ENCODE measurements around the gene VMA21.

VMA21 gene

GRCh38 chrX:151396825-151397740 is at the start of gene VMA21:
Gene VMA21, plus strand, starts transcription at chrX:151397206. Its CDS starts 103 bp downstream, at chrX:151397309.
- H3K36me3 ChIP-seq (ENCODE audit: insufficient read depth, low read length): no peaks in the 10 kb centered on the region
- TF ChIP-seq FOXP2 (optimal IDR thresholded peaks at IDR 0.05; ENCODE audit: control extremely low read depth, extremely low read length, insufficient read depth) (no peak), POLR2AphosphoS5 (IDR thresholded peaks at IDR 0.05; ENCODE audit: borderline replicate concordance, low read depth, low read length) (peak; percentile 81)
- H3K4me3 ChIP-seq: peak within 1 kb of the TSS; percentile 80
- H3K9me3 ChIP-seq (ENCODE audit: low read depth, low read length): no peaks in the 10 kb centered on the region
- H3K9ac ChIP-seq (ENCODE audit: insufficient read length): peak within 1 kb of the TSS; percentile 94
- H3K27ac ChIP-seq: peak within 1 kb of the TSS; percentile 83
- DNase-seq (ENCODE audit: low read depth, low spot score): no peak

- TF ChIP-seq FOXP2 (optimal IDR thresholded peaks at IDR 0.05; ENCODE audit: control extremely low read depth, extremely low read length, insufficient read depth) (no peak), POLR2AphosphoS5 (IDR thresholded peaks at IDR 0.05; ENCODE audit: borderline replicate concordance, low read depth, low read length) (no peak), EZH2 (IDR thresholded peaks at IDR 0.05) (no peak)
- H3K9ac ChIP-seq (ENCODE audit: insufficient read length): no peak overlapping the region
- no peak overlapping the region for H3K27ac ChIP-seq
- no peak overlapping the region for H3K4me3 ChIP-seq
- no peaks in the 10 kb centered on the region for H3K9me3 ChIP-seq (ENCODE audit: low read depth, low read length)
- no peaks in the 10 kb centered on the region for H3K36me3 ChIP-seq (ENCODE audit: insufficient read depth, low read length)
- DNase-seq (ENCODE audit: low read depth, low spot score): no peak
These were observed 37.7 kb upstream of the VMA21 start for GRCh38 chrX:151359341-151359740.

GRCh38 chrX:151359931-151360871 is 36.8 kb upstream of the VMA21 start:
- Histone ChIP-seq H3K9me3 (ENCODE audit: low read depth, low read length) (no peaks in the 10 kb centered on the region), H3K9ac (ENCODE audit: insufficient read length) (no peak overlapping the region), H3K27ac (no peak overlapping the region), H3K4me3 (no peak overlapping the region), H3K36me3 (ENCODE audit: insufficient read depth, low read length) (no peaks in the 10 kb centered on the region)
- TF ChIP-seq FOXP2 (optimal IDR thresholded peaks at IDR 0.05; ENCODE audit: control extremely low read depth, extremely low read length, insufficient read depth): no peak
- no peak for TF ChIP-seq EZH2 (IDR thresholded peaks at IDR 0.05)
- TF ChIP-seq POLR2AphosphoS5 (IDR thresholded peaks at IDR 0.05; ENCODE audit: borderline replicate concordance, low read depth, low read length): no peak
- no peak for DNase-seq (ENCODE audit: low read depth, low spot score)

GRCh38 chrX:151363316-151363715 is 33.7 kb upstream of the VMA21 start:
- no peak for DNase-seq (ENCODE audit: low read depth, low spot score)
- no peak overlapping the region for H3K9ac ChIP-seq (ENCODE audit: insufficient read length)
- TF ChIP-seq FOXP2 (optimal IDR thresholded peaks at IDR 0.05; ENCODE audit: control extremely low read depth, extremely low read length, insufficient read depth) (no peak), EZH2 (IDR thresholded peaks at IDR 0.05) (no peak), POLR2AphosphoS5 (IDR thresholded peaks at IDR 0.05; ENCODE audit: borderline replicate concordance, low read depth, low read length) (no peak)

GRCh38 chrX:151365579-151365978 is 31.4 kb upstream of the VMA21 start:
- H3K9me3 ChIP-seq (ENCODE audit: low read depth, low read length): no peaks in the 10 kb centered on the region
- no peak overlapping the region for H3K9ac ChIP-seq (ENCODE audit: insufficient read length)
- no peak for DNase-seq (ENCODE audit: low read depth, low spot score)
- TF ChIP-seq FOXP2 (optimal IDR thresholded peaks at IDR 0.05; ENCODE audit: control extremely low read depth, extremely low read length, insufficient read depth) (no peak), POLR2AphosphoS5 (IDR thresholded peaks at IDR 0.05; ENCODE audit: borderline replicate concordance, low read depth, low read length) (no peak), EZH2 (IDR thresholded peaks at IDR 0.05) (no peak)
- H3K4me3 ChIP-seq: no peak overlapping the region
- no peaks in the 10 kb centered on the region for H3K36me3 ChIP-seq (ENCODE audit: insufficient read depth, low read length)
- no peak overlapping the region for H3K27ac ChIP-seq

More at GRCh38 chrX:151363316-151363715, 33.7 kb upstream of the VMA21 start:
- Histone ChIP-seq H3K27ac (no peak overlapping the region), H3K9me3 (ENCODE audit: low read depth, low read length) (no peaks in the 10 kb centered on the region), H3K36me3 (ENCODE audit: insufficient read depth, low read length) (no peaks in the 10 kb centered on the region), H3K4me3 (no peak overlapping the region)

- no peak for DNase-seq (ENCODE audit: low read depth, low spot score)
- no peak overlapping the region for H3K4me3 ChIP-seq
- no peak overlapping the region for H3K27ac ChIP-seq
- no peak for TF ChIP-seq EZH2 (IDR thresholded peaks at IDR 0.05)
- no peak for TF ChIP-seq POLR2AphosphoS5 (IDR thresholded peaks at IDR 0.05; ENCODE audit: borderline replicate concordance, low read depth, low read length)
- no peak for TF ChIP-seq FOXP2 (optimal IDR thresholded peaks at IDR 0.05; ENCODE audit: control extremely low read depth, extremely low read length, insufficient read depth)
- H3K9ac ChIP-seq (ENCODE audit: insufficient read length): no peak overlapping the region
- H3K36me3 ChIP-seq (ENCODE audit: insufficient read depth, low read length): no peaks in the 10 kb centered on the region
- no peaks in the 10 kb centered on the region for H3K9me3 ChIP-seq (ENCODE audit: low read depth, low read length)
These were observed 26.1 kb upstream of the VMA21 start for GRCh38 chrX:151370906-151371305.

GRCh38 chrX:151384807-151385206 is 12.2 kb upstream of the VMA21 start:
- H3K36me3 ChIP-seq (ENCODE audit: insufficient read depth, low read length): no peaks in the 10 kb centered on the region
- no peak overlapping the region for H3K27ac ChIP-seq
- H3K9ac ChIP-seq (ENCODE audit: insufficient read length): no peak overlapping the region
- TF ChIP-seq POLR2AphosphoS5 (IDR thresholded peaks at IDR 0.05; ENCODE audit: borderline replicate concordance, low read depth, low read length): no peak
- no peak for TF ChIP-seq FOXP2 (optimal IDR thresholded peaks at IDR 0.05; ENCODE audit: control extremely low read depth, extremely low read length, insufficient read depth)
- TF ChIP-seq EZH2 (IDR thresholded peaks at IDR 0.05): no peak
- no peaks in the 10 kb centered on the region for H3K9me3 ChIP-seq (ENCODE audit: low read depth, low read length)
- H3K4me3 ChIP-seq: no peak overlapping the region
- DNase-seq (ENCODE audit: low read depth, low spot score): no peak
